ENCODE measurements around the gene MAPRE2.
A peak's percentile ranks its signal among the peaks of the same experiment; 100 is the strongest.

MAPRE2 gene

GRCh38 chr18:35024965-35025364 is 16.2 kb upstream of the MAPRE2 start:
- no peak for TF ChIP-seq CTCF (conservative IDR thresholded peaks at IDR 0.05; ENCODE audit: low read depth, low read length)
- no peak overlapping the region for H3K4me3 ChIP-seq (ENCODE audit: low read depth, low read length)
- DNase-seq (ENCODE audit: low read depth), result peak; percentile 70

- H3K4me3 ChIP-seq (ENCODE audit: low read depth, low read length), result no peak overlapping the region
- no peak for DNase-seq (ENCODE audit: low read depth)
- TF ChIP-seq CTCF (conservative IDR thresholded peaks at IDR 0.05; ENCODE audit: low read depth, low read length), result peak; percentile 18
Measured at GRCh38 chr18:35026407-35027061, 14.7 kb upstream of the MAPRE2 start.

- H3K4me3 ChIP-seq (ENCODE audit: low read depth, low read length), result no peak overlapping the region
- TF ChIP-seq CTCF (conservative IDR thresholded peaks at IDR 0.05; ENCODE audit: low read depth, low read length), result no peak
- no peak for DNase-seq (ENCODE audit: low read depth)
Measured at GRCh38 chr18:35027206-35027605, 14.0 kb upstream of the MAPRE2 start.

GRCh38 chr18:35028536-35028935 is 12.7 kb upstream of the MAPRE2 start:
- no peak for DNase-seq (ENCODE audit: low read depth)
- no peak for TF ChIP-seq CTCF (conservative IDR thresholded peaks at IDR 0.05; ENCODE audit: low read depth, low read length)

GRCh38 chr18:35029103-35029502 is 12.1 kb upstream of the MAPRE2 start:
- TF ChIP-seq CTCF (conservative IDR thresholded peaks at IDR 0.05; ENCODE audit: low read depth, low read length), result no peak
- no peak overlapping the region for H3K4me3 ChIP-seq (ENCODE audit: low read depth, low read length)
- peak; percentile 70 for DNase-seq (ENCODE audit: low read depth)

More at GRCh38 chr18:35028536-35028935, 12.7 kb upstream of the MAPRE2 start:
- H3K4me3 ChIP-seq (ENCODE audit: low read depth, low read length), result no peak overlapping the region

GRCh38 chr18:35029770-35030169 is 11.4 kb upstream of the MAPRE2 start:
- DNase-seq (ENCODE audit: low read depth), result peak; percentile 59
- TF ChIP-seq CTCF (conservative IDR thresholded peaks at IDR 0.05; ENCODE audit: low read depth, low read length), result peak; percentile 13
- peak overlapping the region; percentile 11 for H3K4me3 ChIP-seq (ENCODE audit: low read depth, low read length)

Measured in choroid plexus epithelial cell (primary cell).